Measurements from ENCODE around the gene RGS3.

The RGS3 gene

GRCh38 chr9:113646491-113646890 lies 183.0 kb downstream of the RGS3 start:
- no peak for DNase-seq (ENCODE audit: low spot score)
- H3K36me3 ChIP-seq (ENCODE audit: low read depth) = no peaks in the 10 kb centered on the region
- H3K27me3 ChIP-seq (ENCODE audit: insufficient read depth, poor library complexity, severe bottlenecking) = no peaks in the 10 kb centered on the region
- H3K27ac ChIP-seq (ENCODE audit: poor library complexity, severe bottlenecking) = no peak overlapping the region
- ATAC-seq (ENCODE audit: low read depth) = no peak
- H3K4me3 ChIP-seq (ENCODE audit: severe bottlenecking) = no peak overlapping the region
- no peak for TF ChIP-seq CTCF (IDR thresholded peaks at IDR 0.05; ENCODE audit: poor library complexity, severe bottlenecking)
- H3K4me1 ChIP-seq (ENCODE audit: insufficient read depth, poor library complexity, severe bottlenecking) = peaks cover 12% of the 10 kb centered on the region
- no peaks in the 10 kb centered on the region for H3K9me3 ChIP-seq (ENCODE audit: severe bottlenecking)

All from RWPE2 (cell line).